GM10266 (cell line): Measurements from ENCODE around the gene LGALS14.
A peak's percentile ranks its signal among the peaks of the same experiment; 100 is the strongest.
"Not testable (repeated sequence)": the region's sequence is repeated elsewhere in the genome, so short reads cannot be mapped to it uniquely, and the experiment has no call there.

Experiments
- DNase-seq: peaks from one replicate; pipeline ENCODE4 v3.0.0; 2012; ENCODE audit errors: extremely low spot score
- CTCF ChIP-seq: IDR thresholded peaks from 2 replicates; pipeline ENCODE4 v1.5.1; 2012; ENCODE audit warnings: mild to moderate bottlenecking, low read depth; ENCODE audit not compliant: control insufficient read depth, insufficient read depth; ENCODE audit errors: missing control alignments

The LGALS14 gene

GRCh38 chr19:39710333-39710890, 6.1 kb downstream of the LGALS14 start:
- no peak for TF ChIP-seq CTCF
- DNase-seq = no peak

GRCh38 chr19:39720144-39720543, 15.9 kb downstream of the LGALS14 start:
- not testable (repeated sequence) for DNase-seq

DNA sequence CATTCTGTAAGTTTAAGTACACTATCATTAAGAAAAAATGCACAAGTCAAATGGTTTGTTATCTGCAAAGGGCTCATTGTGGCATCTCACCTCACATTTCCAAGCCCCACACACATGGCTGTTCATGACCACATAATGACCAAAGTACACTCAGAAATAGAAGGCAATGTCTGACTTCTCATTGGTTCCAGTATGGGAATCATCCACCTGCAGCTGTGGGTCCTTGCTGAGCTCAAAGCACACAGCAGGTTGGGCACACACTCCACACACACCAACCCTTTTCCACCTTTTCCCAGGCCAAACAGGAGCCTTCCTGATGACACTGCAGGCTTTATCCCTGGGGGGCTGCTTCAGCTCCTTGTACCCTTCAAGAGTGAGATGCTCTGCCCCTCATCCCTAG, 21.7 kb downstream of the LGALS14 start:
- no peak for DNase-seq
- no peak for TF ChIP-seq CTCF

DNA sequence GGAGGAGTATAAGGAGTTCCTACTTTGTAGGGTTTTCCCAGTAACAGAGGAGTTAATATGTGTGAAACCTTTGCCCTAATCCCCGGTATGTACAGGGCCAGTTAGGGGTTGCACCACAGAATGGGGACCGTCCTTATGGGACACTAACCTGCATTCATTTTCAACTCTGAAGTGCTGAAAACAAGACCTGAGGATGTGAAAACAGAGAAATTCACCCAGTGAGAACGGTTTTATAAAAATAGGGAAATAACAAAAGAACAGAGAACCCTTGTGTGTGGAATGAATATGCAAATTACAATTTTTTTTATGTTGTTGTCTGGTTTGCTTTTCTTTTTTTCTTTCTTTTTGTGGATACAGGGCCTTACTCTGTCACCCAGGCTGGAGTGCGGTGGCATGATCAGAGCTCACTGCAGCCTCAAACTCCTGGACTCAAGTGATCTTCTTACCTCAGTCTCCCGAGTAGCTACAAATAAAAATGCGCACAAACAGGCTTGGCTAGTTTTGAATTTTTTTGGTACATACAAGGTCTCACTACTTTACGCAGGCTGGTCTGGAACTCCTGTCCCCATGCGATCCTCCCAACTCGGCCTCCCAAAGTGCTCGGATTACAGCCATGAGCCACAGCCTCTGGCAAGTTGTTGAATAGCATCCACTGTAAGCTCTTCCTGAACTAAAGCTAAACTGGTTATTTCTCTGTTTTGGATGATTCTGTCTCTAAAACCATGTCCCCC, 23.0 kb downstream of the LGALS14 start:
- TF ChIP-seq CTCF = no peak
- DNase-seq = peak; percentile 18

DNA sequence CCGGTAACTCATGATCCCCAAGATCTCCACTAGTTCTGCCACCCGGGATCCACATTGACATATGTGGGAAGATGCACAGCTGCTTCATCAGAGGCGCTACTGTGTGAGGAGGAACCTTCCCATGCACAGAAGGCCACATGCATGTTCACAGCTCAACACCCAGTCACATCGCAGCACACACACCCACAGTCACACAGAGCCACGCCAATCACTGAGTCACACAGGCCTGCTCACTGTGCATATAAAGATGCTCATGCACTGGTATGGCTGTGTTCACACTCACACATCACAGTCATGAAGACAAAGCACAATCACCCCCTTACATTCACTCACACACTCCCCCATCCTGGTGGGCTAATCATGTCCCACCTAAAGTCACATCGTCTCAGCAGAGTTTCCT, 23.8 kb downstream of the LGALS14 start:
- no peak for DNase-seq
- TF ChIP-seq CTCF = no peak

GRCh38 chr19:39729594-39729993, 25.3 kb downstream of the LGALS14 start:
- no peak for TF ChIP-seq CTCF
- DNase-seq = no peak

DNA sequence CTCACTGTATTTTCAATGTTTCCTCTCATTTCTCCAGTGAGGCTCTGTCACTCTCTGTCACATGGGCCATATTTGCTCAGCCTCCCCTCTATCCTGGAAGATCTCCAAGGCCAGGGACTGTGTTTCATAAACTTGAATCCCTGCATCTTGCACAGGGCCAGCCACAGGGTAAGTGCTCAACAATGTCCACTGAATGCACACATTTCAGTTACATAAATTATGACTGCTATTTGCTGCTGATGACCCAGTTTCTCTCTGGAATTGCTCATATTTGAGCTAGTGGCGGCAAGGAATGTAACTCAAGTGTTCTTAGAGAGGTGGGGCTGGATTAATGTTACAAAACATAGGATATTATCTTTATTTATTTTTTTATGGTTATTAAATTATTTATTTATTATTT, 27.4 kb downstream of the LGALS14 start:
- no peak for TF ChIP-seq CTCF
- DNase-seq = no peak
